ENCODE data around the gene NUP107.
"Not testable (repeated sequence)": the region's sequence is repeated elsewhere in the genome, so short reads cannot be mapped to it uniquely, and the experiment has no call there.

The NUP107 gene

DNA sequence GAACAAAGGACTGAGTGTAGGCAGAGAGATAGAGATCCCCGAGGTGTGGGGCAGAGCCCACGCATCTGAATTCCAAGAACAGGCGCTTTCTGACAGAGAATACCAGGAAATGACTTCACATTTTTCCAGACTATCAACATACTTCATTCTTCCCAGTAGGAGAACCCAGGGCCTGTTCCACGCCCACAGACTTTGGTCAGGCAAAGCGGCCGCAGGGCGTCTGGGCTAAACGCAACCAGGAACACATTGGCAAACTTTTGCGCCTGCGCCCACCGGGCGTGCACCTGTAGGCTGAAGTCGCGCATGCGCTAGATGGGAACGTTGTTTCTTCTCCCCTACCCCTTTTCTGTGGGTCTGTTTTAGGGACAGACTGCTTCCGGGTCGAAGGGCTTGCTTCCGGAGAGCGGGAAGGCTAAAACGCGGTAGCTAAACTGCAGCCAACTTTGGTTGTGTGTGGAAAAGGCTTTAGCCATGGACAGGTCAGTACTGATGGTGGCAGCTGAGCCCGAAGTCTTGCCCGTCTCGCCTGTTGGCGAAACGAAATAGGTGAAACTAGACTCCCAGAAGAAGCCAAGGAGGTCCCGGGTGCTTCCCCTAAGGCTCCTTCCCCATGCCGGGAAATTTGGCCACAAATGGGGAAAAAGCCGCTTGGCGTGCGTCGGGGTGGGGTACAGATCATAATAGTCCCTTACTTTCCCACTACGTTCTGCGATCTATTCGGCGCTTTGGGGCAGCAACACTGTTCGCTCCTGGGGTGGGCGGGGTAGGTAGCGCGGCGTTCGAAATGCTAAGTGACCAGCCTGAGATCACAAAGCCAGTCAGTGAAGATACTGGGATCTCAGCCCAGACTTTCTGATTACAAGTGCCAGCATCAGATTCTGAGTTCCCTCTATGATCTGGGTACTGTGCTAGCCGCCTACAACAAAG is at the start of gene NUP107:
NUP107 (plus strand) TSS at position 384 of the 927 bp plus-strand sequence; CDS start at position 472, 88 bp downstream.
- DNase-seq (ENCODE audit: low read depth) = peak; percentile 100
- TF ChIP-seq, protein P1, sequence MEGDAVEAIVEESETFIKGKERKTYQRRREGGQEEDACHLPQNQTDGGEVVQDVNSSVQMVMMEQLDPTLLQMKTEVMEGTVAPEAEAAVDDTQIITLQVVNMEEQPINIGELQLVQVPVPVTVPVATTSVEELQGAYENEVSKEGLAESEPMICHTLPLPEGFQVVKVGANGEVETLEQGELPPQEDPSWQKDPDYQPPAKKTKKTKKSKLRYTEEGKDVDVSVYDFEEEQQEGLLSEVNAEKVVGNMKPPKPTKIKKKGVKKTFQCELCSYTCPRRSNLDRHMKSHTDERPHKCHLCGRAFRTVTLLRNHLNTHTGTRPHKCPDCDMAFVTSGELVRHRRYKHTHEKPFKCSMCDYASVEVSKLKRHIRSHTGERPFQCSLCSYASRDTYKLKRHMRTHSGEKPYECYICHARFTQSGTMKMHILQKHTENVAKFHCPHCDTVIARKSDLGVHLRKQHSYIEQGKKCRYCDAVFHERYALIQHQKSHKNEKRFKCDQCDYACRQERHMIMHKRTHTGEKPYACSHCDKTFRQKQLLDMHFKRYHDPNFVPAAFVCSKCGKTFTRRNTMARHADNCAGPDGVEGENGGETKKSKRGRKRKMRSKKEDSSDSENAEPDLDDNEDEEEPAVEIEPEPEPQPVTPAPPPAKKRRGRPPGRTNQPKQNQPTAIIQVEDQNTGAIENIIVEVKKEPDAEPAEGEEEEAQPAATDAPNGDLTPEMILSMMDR (IDR thresholded peaks at IDR 0.05; ENCODE audit: low read length, missing control alignments) = peak; percentile 17
- peak within 1 kb of the TSS; percentile 65 for H3K4me3 ChIP-seq (replicated peaks; ENCODE audit: low read depth, low read length)

DNA sequence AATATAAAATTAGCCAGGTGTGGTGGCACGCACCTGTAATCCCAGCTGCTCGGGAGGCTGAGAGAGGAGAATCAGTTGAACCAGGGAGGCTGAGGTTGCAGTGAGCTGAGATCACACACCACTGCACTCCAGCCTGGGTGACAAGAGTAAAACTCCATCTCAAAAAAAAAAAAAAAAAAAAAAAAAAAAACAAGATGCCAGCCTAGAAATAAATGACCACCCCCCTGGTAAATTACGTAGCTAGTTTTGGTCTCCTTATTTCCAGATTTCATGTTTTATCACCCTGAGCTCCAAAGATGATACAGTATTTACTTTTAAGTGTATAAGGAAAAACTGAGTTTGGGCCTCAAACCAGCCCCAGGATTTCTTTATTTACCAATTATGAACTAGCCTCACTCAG is 49.3 kb upstream of the NUP107 start:
- DNase-seq (ENCODE audit: low read depth); H3K4me3 ChIP-seq (replicated peaks; ENCODE audit: low read depth, low read length): not testable (repeated sequence)

DNA sequence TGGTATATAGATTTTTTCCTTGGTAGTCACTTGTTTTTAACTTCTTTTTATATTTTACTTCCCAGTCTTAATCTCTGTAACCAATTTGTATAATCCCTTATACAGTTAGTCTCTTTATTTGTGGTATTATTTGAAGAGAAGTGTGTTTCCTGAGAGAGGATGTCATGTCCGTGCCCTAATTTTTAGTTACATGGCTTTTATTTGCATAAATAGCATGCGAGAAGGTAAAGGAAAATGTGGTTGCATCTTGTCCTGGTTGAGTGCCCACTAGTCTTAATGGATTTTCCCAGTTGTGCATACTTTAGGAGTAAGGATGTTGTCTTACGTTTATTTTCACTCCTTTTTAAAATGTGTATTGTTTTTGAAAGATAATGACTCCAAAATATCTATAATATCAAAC is 48.6 kb upstream of the NUP107 start:
- no peak overlapping the region for H3K4me3 ChIP-seq (replicated peaks; ENCODE audit: low read depth, low read length)
- no peak for DNase-seq (ENCODE audit: low read depth)
- TF ChIP-seq, protein P1 (IDR thresholded peaks at IDR 0.05; ENCODE audit: low read length, missing control alignments) = no peak

DNA sequence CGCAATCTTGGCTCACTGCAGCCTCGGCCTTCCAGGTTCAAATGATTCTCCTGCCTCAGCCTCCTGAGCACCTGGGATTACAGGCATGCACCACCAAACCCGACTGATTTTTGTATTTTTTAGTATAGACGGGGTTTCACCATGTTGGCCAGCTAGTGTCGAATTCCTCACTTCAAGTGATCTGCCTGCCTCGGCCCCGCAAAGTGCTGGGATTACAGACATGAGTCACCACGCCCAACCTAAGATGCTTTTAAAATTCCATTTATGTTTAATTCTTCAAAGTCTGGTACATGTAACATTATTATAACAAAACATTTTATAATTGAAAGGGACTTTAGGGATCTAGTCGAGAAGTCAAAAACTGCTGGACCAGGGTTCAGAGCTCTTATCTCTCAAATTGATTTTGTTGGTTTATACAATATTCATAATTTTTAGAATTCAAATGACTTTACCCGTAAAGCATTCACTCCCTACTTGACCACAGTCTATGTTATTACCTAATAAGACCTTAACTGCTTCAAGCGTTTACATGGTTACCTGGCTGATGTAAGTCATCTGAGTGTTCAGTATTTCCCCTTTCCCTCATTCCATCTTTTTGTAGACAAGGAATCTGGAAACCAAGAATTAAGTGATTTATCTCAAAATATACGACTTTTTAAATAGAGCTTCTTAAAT is 47.9 kb upstream of the NUP107 start:
- H3K4me3 ChIP-seq (replicated peaks; ENCODE audit: low read depth, low read length) = no peak overlapping the region
- TF ChIP-seq, protein P1 (IDR thresholded peaks at IDR 0.05; ENCODE audit: low read length, missing control alignments) = no peak
- DNase-seq (ENCODE audit: low read depth) = no peak

GRCh38 chr12:68639396-68639767 is 47.4 kb upstream of the NUP107 start:
- no peak overlapping the region for H3K4me3 ChIP-seq (replicated peaks; ENCODE audit: low read depth, low read length)
- DNase-seq (ENCODE audit: low read depth) = no peak
- TF ChIP-seq, protein P1 (IDR thresholded peaks at IDR 0.05; ENCODE audit: low read length, missing control alignments) = no peak

DNA sequence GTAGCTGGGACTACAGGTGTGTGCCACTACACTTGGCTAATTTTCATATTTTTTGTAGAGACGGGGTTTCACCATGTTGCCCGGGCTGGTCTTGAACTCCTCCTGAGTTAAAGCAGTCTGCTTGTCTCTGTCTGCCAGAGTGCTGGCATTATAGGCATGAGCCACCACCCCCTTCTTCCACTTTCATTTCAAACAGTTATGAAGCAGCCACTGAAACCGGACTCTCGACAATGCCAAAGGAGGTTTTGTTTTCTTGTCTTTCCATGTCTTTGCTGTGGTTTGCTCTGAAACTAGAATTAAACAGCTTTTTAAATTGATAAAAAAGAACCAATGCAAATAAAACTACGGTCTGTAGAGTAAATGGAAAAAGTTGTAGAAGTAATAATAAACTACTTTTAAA is 45.6 kb upstream of the NUP107 start:
- DNase-seq (ENCODE audit: low read depth) = no peak
- no peak overlapping the region for H3K4me3 ChIP-seq (replicated peaks; ENCODE audit: low read depth, low read length)
- TF ChIP-seq, protein P1 (IDR thresholded peaks at IDR 0.05; ENCODE audit: low read length, missing control alignments) = no peak

GRCh38 chr12:68646484-68646883 is 40.3 kb upstream of the NUP107 start:
- TF ChIP-seq, protein P1 (IDR thresholded peaks at IDR 0.05; ENCODE audit: low read length, missing control alignments) = no peak
- DNase-seq (ENCODE audit: low read depth) = no peak
- no peak overlapping the region for H3K4me3 ChIP-seq (replicated peaks; ENCODE audit: low read depth, low read length)

Measured in fibroblast of pulmonary artery (primary cell).